CD4-positive, alpha-beta memory T cell (primary cell): Measurements from ENCODE around the gene BCDIN3D. TPM values are rescaled to one million over a fixed set of nuclear protein-coding genes. Genes with fewer than 3 reads are reported as not detected.

Experiments
- CTCF ChIA-PET: fragments of 350-600 bp; sonication (Branson Sonifier 250); formaldehyde crosslinking; loops from one replicate; lab custom pipeline; 2021; ENCODE audit warnings: inconsistent platforms; ENCODE audit not compliant: partially characterized antibody; lab: Charles Lee
- POLR2A ChIA-PET: fragments of 350-600 bp; sonication (Branson Sonifier 250); formaldehyde crosslinking; loops from one replicate; lab custom pipeline; 2021; ENCODE audit not compliant: partially characterized antibody; lab: Charles Lee
- DNase-seq, 5 donors: peaks; one replicate each; pipeline versions ENCODE4 v3.0.0 to v3.0.0-alpha.2; 2020 to 2022; ENCODE audit warnings: mixed read lengths in 1 of 5
- H3K27ac ChIP-seq: one replicate; pipeline ENCODE4 v1.7.0; 2013; ENCODE audit warnings: low read depth, low read length
- H3K27me3 ChIP-seq: 2 replicates; pipeline ENCODE4 v1.7.0; 2013; ENCODE audit warnings: mild to moderate bottlenecking, low read length, moderate library complexity; ENCODE audit not compliant: insufficient read depth
- H3K36me3 ChIP-seq: 2 replicates; pipeline ENCODE4 v1.7.0; 2013; ENCODE audit warnings: mild to moderate bottlenecking, low read length, moderate library complexity; ENCODE audit not compliant: insufficient read depth
- H3K4me1 ChIP-seq: 2 replicates; pipeline ENCODE4 v1.7.0; 2013; ENCODE audit warnings: mild to moderate bottlenecking, low read length, moderate library complexity; ENCODE audit not compliant: insufficient read depth
- H3K4me3 ChIP-seq, 2 donors: one replicate each; pipeline ENCODE4 v1.7.0; 2013; ENCODE audit warnings: low read length in 2 of 2, mild to moderate bottlenecking in 1 of 2
- H3K9me3 ChIP-seq, 2 donors: one replicate each; pipeline ENCODE4 v1.7.0; 2013; ENCODE audit warnings: low read length in 2 of 2, control low read depth in 1 of 2; ENCODE audit not compliant: control insufficient read depth in 1 of 2
- H3K27ac Mint-ChIP-seq, 7 donors: one replicate each; pipeline ENCODE4 v1.8.0; 2020 to 2021; ENCODE audit warnings: mixed read lengths in 7 of 7, mild to moderate bottlenecking in 6 of 7, inconsistent platforms in 3 of 7, moderate library complexity in 3 of 7
- H3K27me3 Mint-ChIP-seq, 2 donors: one replicate each; pipeline ENCODE4 v1.8.0; 2020 to 2021; ENCODE audit warnings: mixed read lengths in 2 of 2
- H3K36me3 Mint-ChIP-seq, 2 donors: one replicate each; pipeline ENCODE4 v1.8.0; 2020 to 2021; ENCODE audit warnings: mixed read lengths in 2 of 2, inconsistent platforms in 1 of 2, mild to moderate bottlenecking in 1 of 2
- H3K4me1 Mint-ChIP-seq, 4 donors: one replicate each; pipeline ENCODE4 v1.8.0; 2020 to 2021; ENCODE audit warnings: mixed read lengths in 4 of 4, mild to moderate bottlenecking in 1 of 4
- H3K4me3 Mint-ChIP-seq, 8 donors: one replicate each; pipeline ENCODE4 v1.8.0; 2020 to 2021; ENCODE audit warnings: mixed read lengths in 8 of 8, mild to moderate bottlenecking in 7 of 8, moderate library complexity in 6 of 8, inconsistent platforms in 3 of 8
- H3K9me3 Mint-ChIP-seq, 8 donors: one replicate each; pipeline ENCODE4 v1.8.0; 2020 to 2021; ENCODE audit warnings: mixed read lengths in 8 of 8, mild to moderate bottlenecking in 5 of 8, inconsistent platforms in 3 of 8, moderate library complexity in 1 of 8
- intact Hi-C: fragments of 100-400 bp; cut with micrococcal nuclease; formaldehyde crosslinking; loops from one replicate; pipeline ENCODE4 v1.15.1; 2023
- polyA plus RNA-seq, 2 donors: library from polyadenylated mRNA; unstranded; fragments of 300-500 nt; fragmentation: Illumina TruSeq; gene quantifications; one replicate each; pipeline ENCODE4 v1.2.3, GENCODE V29; 2021
- total RNA-seq, 2 experiments: library from RNA; stranded (reverse); gene quantifications; one replicate each; pipeline ENCODE4 v1.2.3, GENCODE V29; 2021

BCDIN3D gene
- total and polyA plus RNA-seq, 4 experiments from 2014 or later = 5.3 to 17.5 (median 11.9) TPM

GRCh38 chr12:49827051-49827400 lies 15.9 kb downstream of the BCDIN3D start:
- Mint-ChIP-seq H3K36me3 (peaks cover 3 to 4% of the 10 kb centered on the region in 2 donors), H3K27ac (peak overlapping the region; percentile 66 to 89 (median 84)), H3K4me1 (peaks cover 18 to 35% (median 30%) of the 10 kb centered on the region in 4 donors), H3K9me3 (no peaks in the 10 kb centered on the region), H3K27me3 (no peaks in the 10 kb centered on the region), H3K4me3 (peak overlapping the region; percentile 76 to 98 (median 84))
- CTCF ChIA-PET = interaction anchor here (0.6 to 2.7 kb wide), 6 partner anchors 40 to 1813 kb away, joined by 3 to 12 read pairs (median 4); partner anchors contain the start of gene TMBIM6
- Histone ChIP-seq H3K4me3 (no peak overlapping the region), H3K27me3 (no peaks in the 10 kb centered on the region), H3K4me1 (peaks cover 27% of the 10 kb centered on the region), H3K36me3 (no peaks in the 10 kb centered on the region), H3K27ac (no peak overlapping the region), H3K9me3 (no peaks in the 10 kb centered on the region)
- intact Hi-C loops = no loop called here
- POLR2A ChIA-PET = interaction anchor here (1.2 to 5.5 kb wide), 6 partner anchors 14 to 204 kb away, joined by 3 to 67 read pairs (median 6); partner anchors contain the start of genes BCDIN3D, PRPF40B, RACGAP1 and TMBIM6
- no peak for DNase-seq

GRCh38 chr12:49825971-49826421 lies 16.9 kb downstream of the BCDIN3D start:
- intact Hi-C loops = no loop called here
- H3K27me3 Mint-ChIP-seq = no peaks in the 10 kb centered on the region
- no peak overlapping the region for H3K27ac ChIP-seq
- peaks cover 38% of the 10 kb centered on the region for H3K4me1 ChIP-seq
- peak overlapping the region in 3 of 8 donors; percentile 79 to 96 (median 84) for H3K4me3 Mint-ChIP-seq
- no peaks in the 10 kb centered on the region for H3K27me3 ChIP-seq
- CTCF ChIA-PET = interaction anchor here (0.8 to 2.7 kb wide), 4 partner anchors 41 to 120 kb away, joined by 3 to 12 read pairs (median 4); no protein-coding TSS in a partner anchor
- no peak for DNase-seq
- POLR2A ChIA-PET = interaction anchor here (0.8 to 5.5 kb wide), 4 partner anchors 10 to 21 kb away, joined by 3 to 67 read pairs (median 3); partner anchors contain the start of gene BCDIN3D
- H3K4me1 Mint-ChIP-seq = peaks cover 24 to 45% (median 39%) of the 10 kb centered on the region in 4 donors
- H3K9me3 Mint-ChIP-seq = no peaks in the 10 kb centered on the region
- no peaks in the 10 kb centered on the region for H3K9me3 ChIP-seq
- no peaks in the 10 kb centered on the region for H3K36me3 ChIP-seq
- peak overlapping the region in 4 of 7 donors; percentile 66 to 89 (median 86) for H3K27ac Mint-ChIP-seq
- no peak overlapping the region for H3K4me3 ChIP-seq
- H3K36me3 Mint-ChIP-seq = peaks cover 3 to 4% of the 10 kb centered on the region in 2 donors

- no peaks in the 10 kb centered on the region for H3K9me3 ChIP-seq
- no peak overlapping the region for H3K27ac ChIP-seq
- H3K4me1 ChIP-seq = peaks cover 43% of the 10 kb centered on the region
- intact Hi-C loops = no loop called here
- Mint-ChIP-seq H3K27me3 (no peaks in the 10 kb centered on the region), H3K36me3 (peaks cover 3 to 4% of the 10 kb centered on the region in 2 donors), H3K9me3 (no peaks in the 10 kb centered on the region), H3K4me1 (peaks cover 27 to 50% (median 42%) of the 10 kb centered on the region in 4 donors), H3K27ac (peak overlapping the region in 2 of 7 donors; percentile 22 to 58), H3K4me3 (peak overlapping the region in 1 of 8 donors; percentile 17)
- no peak for DNase-seq
- H3K36me3 ChIP-seq = no peaks in the 10 kb centered on the region
- no peaks in the 10 kb centered on the region for H3K27me3 ChIP-seq
- POLR2A ChIA-PET = interaction anchor here (5.5 kb wide), 1 partner anchor 15 kb away, joined by 67 read pairs; the partner anchor contains the start of gene BCDIN3D
- CTCF ChIA-PET = interaction anchor here (1.2 to 1.6 kb wide), 2 partner anchors 41 to 120 kb away, joined by 4 read pairs; no protein-coding TSS in a partner anchor
- no peak overlapping the region for H3K4me3 ChIP-seq
These were observed 17.4 kb downstream of the BCDIN3D start for GRCh38 chr12:49825360-49825970.

- H3K36me3 ChIP-seq = no peaks in the 10 kb centered on the region
- ChIA-PET CTCF (no interaction called here), POLR2A (no interaction called here)
- Mint-ChIP-seq H3K9me3 (no peaks in the 10 kb centered on the region), H3K36me3 (peaks cover 3 to 4% of the 10 kb centered on the region in 2 donors), H3K4me1 (peaks cover 27 to 52% (median 42%) of the 10 kb centered on the region in 4 donors), H3K27ac (peak overlapping the region in 2 of 7 donors; percentile 22 to 58), H3K4me3 (peak overlapping the region in 2 of 8 donors; percentile 9 to 17), H3K27me3 (no peaks in the 10 kb centered on the region)
- intact Hi-C loops = no loop called here
- H3K27me3 ChIP-seq = no peaks in the 10 kb centered on the region
- H3K4me3 ChIP-seq = no peak overlapping the region
- no peak overlapping the region for H3K27ac ChIP-seq
- H3K9me3 ChIP-seq = no peaks in the 10 kb centered on the region
- peaks cover 43% of the 10 kb centered on the region for H3K4me1 ChIP-seq
- DNase-seq = no peak
These were observed 18.0 kb downstream of the BCDIN3D start for GRCh38 chr12:49824895-49825294.

- no peaks in the 10 kb centered on the region for H3K27me3 ChIP-seq
- H3K27me3 Mint-ChIP-seq = no peaks in the 10 kb centered on the region
- peaks cover 41% of the 10 kb centered on the region for H3K4me1 ChIP-seq
- no peaks in the 10 kb centered on the region for H3K36me3 ChIP-seq
- peak overlapping the region in 1 of 7 donors; percentile 42 for H3K27ac Mint-ChIP-seq
- H3K9me3 Mint-ChIP-seq = no peaks in the 10 kb centered on the region
- peaks cover 27 to 56% (median 42%) of the 10 kb centered on the region in 4 donors for H3K4me1 Mint-ChIP-seq
- intact Hi-C loops = no loop called here
- POLR2A ChIA-PET = no interaction called here
- H3K36me3 Mint-ChIP-seq = peaks cover 3 to 4% of the 10 kb centered on the region in 2 donors
- H3K4me3 ChIP-seq = no peak overlapping the region
- DNase-seq = no peak
- peak overlapping the region in 1 of 8 donors; percentile 10 for H3K4me3 Mint-ChIP-seq
- CTCF ChIA-PET = no interaction called here
- H3K9me3 ChIP-seq = no peaks in the 10 kb centered on the region
- no peak overlapping the region for H3K27ac ChIP-seq
These were observed 18.5 kb downstream of the BCDIN3D start for GRCh38 chr12:49824416-49824815.

- Histone ChIP-seq H3K36me3 (no peaks in the 10 kb centered on the region), H3K9me3 (no peaks in the 10 kb centered on the region), H3K27me3 (no peaks in the 10 kb centered on the region), H3K4me3 (no peak overlapping the region), H3K4me1 (peaks cover 36% of the 10 kb centered on the region), H3K27ac (no peak overlapping the region)
- ChIA-PET CTCF (no interaction called here), POLR2A (interaction anchor here (0.6 kb wide), 1 partner anchor 1623 kb away, joined by 4 read pairs; no protein-coding TSS in a partner anchor)
- Mint-ChIP-seq H3K9me3 (no peaks in the 10 kb centered on the region), H3K4me3 (peak overlapping the region in 1 of 8 donors; percentile 10), H3K36me3 (peaks cover 3 to 4% of the 10 kb centered on the region in 2 donors), H3K27me3 (no peaks in the 10 kb centered on the region), H3K4me1 (peaks cover 22 to 53% (median 39%) of the 10 kb centered on the region in 4 donors), H3K27ac (peak overlapping the region in 3 of 7 donors; percentile 7 to 55 (median 42))
- intact Hi-C loops = no loop called here
- no peak for DNase-seq
These were observed 19.0 kb downstream of the BCDIN3D start for GRCh38 chr12:49823951-49824350.

- intact Hi-C loops = no loop called here
- H3K4me1 Mint-ChIP-seq = peaks cover 19 to 47% (median 33%) of the 10 kb centered on the region in 4 donors
These were observed 19.6 kb downstream of the BCDIN3D start for GRCh38 chr12:49823350-49823749.

More at GRCh38 chr12:49823350-49823749, 19.6 kb downstream of the BCDIN3D start:
- H3K4me3 Mint-ChIP-seq = no peak overlapping the region
- peak overlapping the region in 2 of 7 donors; percentile 7 to 48 for H3K27ac Mint-ChIP-seq
- Histone ChIP-seq H3K27ac (no peak overlapping the region), H3K9me3 (no peaks in the 10 kb centered on the region), H3K36me3 (no peaks in the 10 kb centered on the region), H3K27me3 (no peaks in the 10 kb centered on the region), H3K4me1 (peaks cover 32% of the 10 kb centered on the region), H3K4me3 (no peak overlapping the region)
- no peaks in the 10 kb centered on the region for H3K27me3 Mint-ChIP-seq
- DNase-seq = no peak
- ChIA-PET CTCF (no interaction called here), POLR2A (interaction anchor here (0.6 kb wide), 1 partner anchor 1622 kb away, joined by 4 read pairs; no protein-coding TSS in a partner anchor)
- H3K9me3 Mint-ChIP-seq = no peaks in the 10 kb centered on the region
- peaks cover under 1 to 4% of the 10 kb centered on the region in 2 donors for H3K36me3 Mint-ChIP-seq
